H1 (cell line): ENCODE data around the gene ZNF524. TPM values are rescaled to one million over a fixed set of nuclear protein-coding genes. Genes with fewer than 3 reads are reported as not detected.

Experiments used
- polyA plus RNA-seq, 7 experiments: library from polyadenylated mRNA; depleted of rRNA in 3 of 7; stranded (reverse) in 5 of 7; unstranded in 2 of 7; fragments of >200 nt in 5 of 7; fragments of 200-250 nt in 2 of 7; gene quantifications; 1 replicate in 5 of 7; 2 replicates in 1 of 7; 4 replicates in 1 of 7; pipeline versions ENCODE4 v1.2.1 to v1.2.3, GENCODE V29; 2011 to 2013; ENCODE audit warnings: missing spikeins in 2 of 7, mixed read lengths in 2 of 7
- total RNA-seq: library from RNA; stranded (reverse); fragmentation: NEBNext Ultra II Directional; extraction: Animal tissue kit (Norgen Biotek cat#: 25700); gene quantifications from 2 replicates; pipeline ENCODE4 v1.2.1, GENCODE V29; 2021

Gene ZNF524
- total and polyA plus RNA-seq, 2 of the 8 experiments (the other 6 are each of a cell fraction or from before 2014, with no cell fraction given) = 4.4 to 4.7 TPM

Other genes starting within 250 kb of the ZNF524 start
- 6.4 and 6.5 TPM in 2 replicates for gene COX6B2, start 245.6 kb upstream of the ZNF524 start, total RNA-seq
- gene COX6B2, start 245.6 kb upstream of the ZNF524 start, polyA plus RNA-seq (2011; rRNA removed) = 4.9 and 12.2 TPM in 2 replicates
- gene GARIN5B, start 237.0 kb upstream of the ZNF524 start, total RNA-seq = not detected in 2 replicates
- gene GARIN5B, start 237.0 kb upstream of the ZNF524 start, polyA plus RNA-seq (2011; rRNA removed) = 0.03 and 0.05 TPM in 2 replicates
- 1.6 and 2.8 TPM in 2 replicates for gene IL11, start 229.8 kb upstream of the ZNF524 start, total RNA-seq
- gene IL11, start 229.8 kb upstream of the ZNF524 start, polyA plus RNA-seq (2011; rRNA removed) = 1.7 and 2.7 TPM in 2 replicates
- gene TMEM190, start 223.5 kb upstream of the ZNF524 start, total RNA-seq = 1.4 TPM in 1 of 2 replicates, not detected in the other
- 1.6 and 4.5 TPM in 2 replicates for gene TMEM190, start 223.5 kb upstream of the ZNF524 start, polyA plus RNA-seq (2011; rRNA removed)
- 3.8 and 3.9 TPM in 2 replicates for gene TMEM238, start 216.0 kb upstream of the ZNF524 start, total RNA-seq
- 0.49 and 0.53 TPM in 2 replicates for gene TMEM238, start 216.0 kb upstream of the ZNF524 start, polyA plus RNA-seq (2011; rRNA removed)
- 2,123 and 2,232 TPM in 2 replicates for gene RPL28, start 214.4 kb upstream of the ZNF524 start, total RNA-seq
- 6,692 and 8,402 TPM in 2 replicates for gene RPL28, start 214.4 kb upstream of the ZNF524 start, polyA plus RNA-seq (2011; rRNA removed)
- gene UBE2S, start 192.5 kb upstream of the ZNF524 start, total RNA-seq = 398 and 402 TPM in 2 replicates
- 466 and 530 TPM in 2 replicates for gene UBE2S, start 192.5 kb upstream of the ZNF524 start, polyA plus RNA-seq (2011; rRNA removed)
- gene SHISA7, start 157.0 kb upstream of the ZNF524 start, total RNA-seq = 0.98 and 1.0 TPM in 2 replicates
- gene SHISA7, start 157.0 kb upstream of the ZNF524 start, polyA plus RNA-seq (2011; rRNA removed) = 0.76 and 1.1 TPM in 2 replicates
- 96.9 and 106 TPM in 2 replicates for gene ISOC2, start 138.6 kb upstream of the ZNF524 start, total RNA-seq
- 152 and 195 TPM in 2 replicates for gene ISOC2, start 138.6 kb upstream of the ZNF524 start, polyA plus RNA-seq (2011; rRNA removed)
- 3.2 and 3.6 TPM in 2 replicates for gene C19orf85, start 135.5 kb upstream of the ZNF524 start, total RNA-seq
- 2.2 and 3.3 TPM in 2 replicates for gene C19orf85, start 135.5 kb upstream of the ZNF524 start, polyA plus RNA-seq (2011; rRNA removed)
- gene ZNF628, start 123.7 kb upstream of the ZNF524 start, total RNA-seq = 10.8 and 12.9 TPM in 2 replicates
- 1.7 and 4.5 TPM in 2 replicates for gene ZNF628, start 123.7 kb upstream of the ZNF524 start, polyA plus RNA-seq (2011; rRNA removed)
- 69.1 and 71.2 TPM in 2 replicates for gene NAT14, start 115.1 kb upstream of the ZNF524 start, total RNA-seq
- gene NAT14, start 115.1 kb upstream of the ZNF524 start, polyA plus RNA-seq (2011; rRNA removed) = 47.1 and 79.5 TPM in 2 replicates
- 1.7 and 2.3 TPM in 2 replicates for gene SSC5D, start 111.9 kb upstream of the ZNF524 start, total RNA-seq
- 0.39 and 0.72 TPM in 2 replicates for gene SSC5D, start 111.9 kb upstream of the ZNF524 start, polyA plus RNA-seq (2011; rRNA removed)
- gene SBK2, start 63.2 kb upstream of the ZNF524 start, total RNA-seq = 3.9 and 4.1 TPM in 2 replicates
- 3.2 and 7.4 TPM in 2 replicates for gene SBK2, start 63.2 kb upstream of the ZNF524 start, polyA plus RNA-seq (2011; rRNA removed)
- gene SBK3, start 54.7 kb upstream of the ZNF524 start, total RNA-seq = 0.76 and 0.94 TPM in 2 replicates
- 1.5 and 2.8 TPM in 2 replicates for gene SBK3, start 54.7 kb upstream of the ZNF524 start, polyA plus RNA-seq (2011; rRNA removed)
- 18.9 and 19.0 TPM in 2 replicates for gene ZNF579, start 19.4 kb upstream of the ZNF524 start, total RNA-seq
- 10.0 and 16.4 TPM in 2 replicates for gene ZNF579, start 19.4 kb upstream of the ZNF524 start, polyA plus RNA-seq (2011; rRNA removed)
- gene FIZ1, start 771 bp upstream of the ZNF524 start, total RNA-seq = 17.6 and 18.5 TPM in 2 replicates
- gene FIZ1, start 771 bp upstream of the ZNF524 start, polyA plus RNA-seq (2011; rRNA removed) = 9.1 and 13.0 TPM in 2 replicates
- 13.6 and 14.6 TPM in 2 replicates for gene ZNF865, start 5.4 kb downstream of the ZNF524 start, total RNA-seq
- 3.5 and 5.9 TPM in 2 replicates for gene ZNF865, start 5.4 kb downstream of the ZNF524 start, polyA plus RNA-seq (2011; rRNA removed)
- 8.0 and 8.6 TPM in 2 replicates for gene ZNF784, start 24.3 kb downstream of the ZNF524 start, total RNA-seq
- 6.5 and 9.8 TPM in 2 replicates for gene ZNF784, start 24.3 kb downstream of the ZNF524 start, polyA plus RNA-seq (2011; rRNA removed)
- 24.6 and 26.3 TPM in 2 replicates for gene ZNF580, start 40.7 kb downstream of the ZNF524 start, total RNA-seq
- gene ZNF580, start 40.7 kb downstream of the ZNF524 start, polyA plus RNA-seq (2011; rRNA removed) = 12.0 and 25.4 TPM in 2 replicates
- 73.0 and 76.0 TPM in 2 replicates for gene ZNF581, start 43.4 kb downstream of the ZNF524 start, total RNA-seq
- gene ZNF581, start 43.4 kb downstream of the ZNF524 start, polyA plus RNA-seq (2011; rRNA removed) = 76.1 and 97.6 TPM in 2 replicates
- 19.1 and 20.1 TPM in 2 replicates for gene CCDC106, start 47.9 kb downstream of the ZNF524 start, total RNA-seq
- gene CCDC106, start 47.9 kb downstream of the ZNF524 start, polyA plus RNA-seq (2011; rRNA removed) = 12.0 and 19.4 TPM in 2 replicates
- gene U2AF2, start 54.7 kb downstream of the ZNF524 start, total RNA-seq = 252 and 269 TPM in 2 replicates
- 162 and 297 TPM in 2 replicates for gene U2AF2, start 54.7 kb downstream of the ZNF524 start, polyA plus RNA-seq (2011; rRNA removed)
- 200 and 206 TPM in 2 replicates for gene EPN1, start 74.9 kb downstream of the ZNF524 start, total RNA-seq
- 49.6 and 116 TPM in 2 replicates for gene EPN1, start 74.9 kb downstream of the ZNF524 start, polyA plus RNA-seq (2011; rRNA removed)
- not detected in 2 replicates for gene NLRP9, start 138.1 kb downstream of the ZNF524 start, total RNA-seq
- not detected in 2 replicates for gene NLRP9, start 138.1 kb downstream of the ZNF524 start, polyA plus RNA-seq (2011; rRNA removed)
- gene RFPL4A, start 158.8 kb downstream of the ZNF524 start, total RNA-seq = not detected in 2 replicates
- gene RFPL4A, start 158.8 kb downstream of the ZNF524 start, polyA plus RNA-seq (2011; rRNA removed) = not detected in 2 replicates
- not detected in 2 replicates for gene RFPL4AL1, start 168.8 kb downstream of the ZNF524 start, total RNA-seq
- gene RFPL4AL1, start 168.8 kb downstream of the ZNF524 start, polyA plus RNA-seq (2011; rRNA removed) = not detected in 2 replicates
- gene NLRP11, start 231.7 kb downstream of the ZNF524 start, total RNA-seq = not detected in 2 replicates
- gene NLRP11, start 231.7 kb downstream of the ZNF524 start, polyA plus RNA-seq (2011; rRNA removed) = 0.02 TPM in 1 of 2 replicates, not detected in the other
- not detected in 2 replicates for gene NLRP4, start 236.3 kb downstream of the ZNF524 start, total RNA-seq
- not detected in 2 replicates for gene NLRP4, start 236.3 kb downstream of the ZNF524 start, polyA plus RNA-seq (2011; rRNA removed)